T-helper 2 cell treated with Interferon-gamma antibody and Interleukin-4, amounts not matched to agents 100 ng/mL and 5 ng/mL, for 36 hours (primary cell): ENCODE measurements around the gene RAMP1. TPM values are rescaled to one million over a fixed set of nuclear protein-coding genes. Genes with fewer than 3 reads are reported as not detected.

ENCODE experiments used
- intact Hi-C: fragments of 100-400 bp; cut with micrococcal nuclease; formaldehyde crosslinking; loops from one replicate; pipeline ENCODE4 v1.15.1; 2023
- total RNA-seq: library from RNA; stranded (reverse); gene quantifications from 2 replicates; pipeline ENCODE4 v1.2.3, GENCODE V29; 2022

The RAMP1 gene
- total RNA-seq, 1 donor from 2014 or later = 10.5 TPM

DNA sequence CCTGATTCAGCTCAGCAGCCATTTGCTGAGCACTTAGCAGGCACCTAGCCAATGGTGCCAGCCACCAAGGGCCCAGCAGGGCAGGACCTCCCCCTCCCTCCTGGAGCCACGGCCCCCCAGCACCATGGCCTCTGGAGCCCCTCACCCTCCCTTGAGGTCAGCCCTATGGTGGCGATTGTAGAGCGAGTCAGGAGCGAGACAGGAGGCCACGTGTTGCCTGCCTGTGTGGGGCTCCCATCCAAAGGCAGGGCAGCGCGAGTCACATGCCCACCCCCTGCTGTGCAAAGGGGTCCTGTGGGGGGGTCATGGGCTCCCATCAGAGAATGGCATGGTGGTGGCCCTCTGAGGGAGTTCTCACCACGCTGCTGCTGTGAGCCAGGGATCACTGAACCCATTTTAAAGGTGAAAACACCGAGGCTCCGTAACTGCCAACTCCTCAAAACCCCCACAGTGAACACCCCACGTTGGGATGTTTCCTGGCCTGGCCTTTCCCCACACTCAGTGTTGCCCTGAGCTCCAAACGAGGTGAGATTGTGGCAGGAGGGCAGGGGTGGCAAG, 35.6 kb downstream of the RAMP1 start:
- intact Hi-C loops = loop anchor here (10.0 kb wide), 1 partner anchor 220 kb away; no protein-coding TSS in a partner anchor

DNA sequence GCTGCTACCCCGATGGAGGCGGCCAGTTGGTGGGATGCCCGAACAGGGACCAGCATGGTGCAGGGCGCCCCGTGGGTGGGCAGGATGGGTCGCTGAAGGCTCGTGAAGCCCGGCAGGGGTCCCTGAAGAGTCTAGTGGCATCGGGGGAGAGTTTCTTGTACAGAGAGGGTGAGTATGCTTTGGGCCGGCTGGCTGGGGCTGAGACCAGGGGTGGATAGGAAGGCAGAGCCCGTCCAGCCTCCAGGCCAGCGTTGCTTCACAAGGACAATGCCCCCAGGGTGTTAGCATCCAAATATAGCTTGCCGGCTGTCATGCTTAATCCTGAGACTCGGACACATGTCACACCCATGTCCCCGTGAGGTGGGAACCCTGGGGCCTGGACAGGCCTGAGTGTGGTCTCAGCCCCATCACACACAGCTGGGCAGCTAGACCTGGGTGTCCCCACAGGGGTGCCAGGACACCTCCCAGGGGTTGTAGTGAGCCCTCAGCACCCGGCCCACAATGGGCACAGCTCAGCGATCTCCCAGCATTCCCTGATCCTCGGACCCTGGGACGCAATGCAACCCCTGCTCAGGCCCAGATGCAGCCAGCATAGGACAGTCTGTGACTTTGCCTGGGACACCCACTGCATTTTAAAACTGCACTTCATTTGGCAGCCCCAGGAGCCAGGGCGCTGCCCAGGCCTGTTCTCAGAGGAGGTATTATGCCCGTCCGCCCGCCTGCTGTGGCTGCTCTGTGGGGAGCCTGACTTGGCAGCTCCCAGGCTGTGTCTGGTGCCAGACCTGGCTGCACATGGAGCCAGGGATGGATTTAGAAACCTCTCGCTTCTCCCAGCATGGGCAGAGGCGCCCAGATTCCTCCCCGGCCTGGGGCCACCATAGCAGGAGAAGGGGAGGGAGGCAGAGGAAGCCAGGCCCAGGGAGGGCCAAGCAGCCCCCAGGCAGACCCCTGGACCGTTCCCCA, 36.4 kb downstream of the RAMP1 start:
- intact Hi-C loops = loop anchor here (10.0 kb wide), 1 partner anchor 221 kb away; no protein-coding TSS in a partner anchor

DNA sequence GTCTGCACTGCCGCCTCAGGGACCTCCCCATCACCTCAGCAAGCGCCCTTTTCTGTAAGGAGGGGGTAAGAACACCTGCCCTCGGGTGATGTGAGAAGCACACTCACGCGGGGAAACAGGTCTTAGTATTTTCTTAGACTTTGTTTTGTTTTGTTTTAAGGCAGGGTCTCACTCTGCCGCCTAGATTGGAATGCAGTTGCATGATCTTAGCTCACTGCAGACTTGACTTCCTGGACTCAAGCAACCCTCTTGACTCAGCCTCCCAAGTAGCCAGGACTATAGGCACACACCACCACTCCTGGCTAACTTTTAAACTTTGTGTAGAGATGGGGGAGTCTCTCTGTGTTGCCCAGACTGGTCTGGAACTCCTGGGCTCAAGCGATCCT, 37.1 kb downstream of the RAMP1 start:
- intact Hi-C loops = loop anchor here (10.0 kb wide), 1 partner anchor 222 kb away; no protein-coding TSS in a partner anchor

DNA sequence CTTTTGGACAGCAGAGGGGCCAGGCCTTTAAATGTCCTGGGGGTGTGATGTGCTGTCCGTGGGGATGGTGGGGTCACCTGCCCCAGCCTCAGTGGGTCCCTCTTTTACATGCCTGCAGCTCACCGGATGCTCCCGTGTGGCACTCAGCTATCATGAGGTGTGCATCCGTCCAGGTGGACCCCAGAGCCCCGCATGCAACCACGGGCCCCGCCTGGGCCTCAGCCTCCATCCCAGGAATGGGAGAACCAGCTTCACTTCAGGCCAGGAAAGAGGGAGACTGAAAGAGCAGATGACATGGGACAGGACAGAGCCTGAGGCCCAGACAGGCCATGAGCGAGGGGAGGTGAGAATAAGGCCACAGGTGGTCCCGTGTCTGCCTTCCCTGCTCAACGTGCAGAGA, 37.5 kb downstream of the RAMP1 start:
- intact Hi-C loops = loop anchor here (10.0 kb wide), 1 partner anchor 222 kb away; no protein-coding TSS in a partner anchor

GRCh38 chr2:237898057-237898414, 38.6 kb downstream of the RAMP1 start:
- intact Hi-C loops = loop anchor here (1.0 to 10.0 kb wide), 2 partner anchors 70 to 223 kb away; no protein-coding TSS in a partner anchor

DNA sequence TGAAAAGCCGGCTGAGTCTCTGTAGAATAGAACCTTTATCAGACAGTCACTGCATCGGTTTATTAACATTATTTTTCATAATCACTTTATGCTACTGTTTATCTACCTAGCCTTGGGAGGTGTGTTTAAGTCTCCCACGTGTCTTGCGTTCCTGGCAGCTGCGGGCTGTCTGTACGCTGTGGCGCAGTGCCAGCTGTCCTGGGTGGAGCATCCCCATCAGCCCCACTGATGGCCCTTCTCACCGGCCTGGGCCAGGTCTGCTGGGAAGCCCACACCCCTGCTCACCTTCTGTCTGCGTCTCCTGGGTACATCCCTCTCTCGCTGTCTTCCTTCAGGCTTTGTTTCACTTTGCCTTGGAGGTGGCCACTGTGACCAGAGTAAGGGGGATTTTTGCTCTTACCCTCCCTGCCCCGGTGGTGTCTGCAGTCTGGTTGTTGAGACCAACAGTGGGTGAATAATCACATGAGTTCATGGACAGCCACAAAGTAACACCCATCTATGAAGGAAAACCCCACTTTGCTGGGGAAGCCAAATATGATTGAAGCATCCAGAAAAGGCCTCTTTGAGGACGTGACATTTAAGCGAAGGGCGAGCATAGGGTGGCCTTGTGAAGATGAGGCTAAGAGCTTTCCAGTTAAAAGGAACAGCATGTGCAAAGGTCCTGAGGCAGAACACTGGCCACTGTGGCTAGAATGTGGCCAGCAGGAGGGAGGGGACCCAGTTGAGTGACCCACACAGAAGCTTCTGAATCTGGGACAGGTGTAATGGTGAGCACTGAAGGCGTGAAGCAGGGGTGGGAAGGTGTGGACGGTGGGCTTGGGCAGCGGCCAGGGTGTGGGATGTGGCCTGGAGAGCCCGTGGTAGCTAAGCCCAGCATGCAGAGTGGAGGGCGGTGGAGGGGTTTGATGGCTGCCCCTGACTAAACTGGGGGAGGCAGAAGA, 41.7 kb downstream of the RAMP1 start:
- intact Hi-C loops = no loop called here

GRCh38 chr2:237901932-237902850, 42.8 kb downstream of the RAMP1 start:
- intact Hi-C loops = no loop called here

GRCh38 chr2:237904831-237905599, 45.6 kb downstream of the RAMP1 start:
- intact Hi-C loops = no loop called here

GRCh38 chr2:237907144-237907543, 47.7 kb downstream of the RAMP1 start:
- intact Hi-C loops = no loop called here

GRCh38 chr2:237909075-237909695, 49.8 kb downstream of the RAMP1 start:
- intact Hi-C loops = no loop called here

DNA sequence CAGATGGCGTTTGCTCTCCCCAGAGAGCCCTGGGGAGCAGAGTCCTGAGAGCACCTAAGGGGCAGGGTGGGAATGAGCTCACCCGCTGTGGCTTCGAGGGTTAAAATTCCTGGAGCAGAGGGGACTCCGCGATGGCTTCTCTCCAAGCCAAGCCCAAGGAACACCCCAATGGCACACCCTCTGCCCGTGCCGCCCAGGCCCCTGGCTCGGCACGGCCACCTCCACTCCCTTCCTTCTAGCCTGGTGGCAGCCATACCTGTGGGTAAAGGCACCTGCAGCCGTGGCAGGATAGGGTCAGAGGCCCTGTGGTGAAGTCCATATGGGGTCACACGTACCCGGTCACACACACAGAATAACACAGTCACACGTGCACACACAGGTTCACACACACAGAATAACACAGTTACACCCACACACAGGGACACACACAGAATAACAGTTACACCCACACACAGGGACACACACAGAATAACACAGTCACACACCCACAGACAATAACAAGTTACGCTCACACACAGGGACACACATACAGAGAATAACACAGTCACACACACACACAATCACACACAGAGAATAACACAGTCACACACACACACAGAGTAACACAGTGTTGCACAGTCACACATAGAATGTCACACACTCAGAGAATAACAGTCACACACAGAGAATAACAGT, 50.5 kb downstream of the RAMP1 start:
- intact Hi-C loops = no loop called here

GRCh38 chr2:237910576-237911362, 51.3 kb downstream of the RAMP1 start:
- intact Hi-C loops = no loop called here

DNA sequence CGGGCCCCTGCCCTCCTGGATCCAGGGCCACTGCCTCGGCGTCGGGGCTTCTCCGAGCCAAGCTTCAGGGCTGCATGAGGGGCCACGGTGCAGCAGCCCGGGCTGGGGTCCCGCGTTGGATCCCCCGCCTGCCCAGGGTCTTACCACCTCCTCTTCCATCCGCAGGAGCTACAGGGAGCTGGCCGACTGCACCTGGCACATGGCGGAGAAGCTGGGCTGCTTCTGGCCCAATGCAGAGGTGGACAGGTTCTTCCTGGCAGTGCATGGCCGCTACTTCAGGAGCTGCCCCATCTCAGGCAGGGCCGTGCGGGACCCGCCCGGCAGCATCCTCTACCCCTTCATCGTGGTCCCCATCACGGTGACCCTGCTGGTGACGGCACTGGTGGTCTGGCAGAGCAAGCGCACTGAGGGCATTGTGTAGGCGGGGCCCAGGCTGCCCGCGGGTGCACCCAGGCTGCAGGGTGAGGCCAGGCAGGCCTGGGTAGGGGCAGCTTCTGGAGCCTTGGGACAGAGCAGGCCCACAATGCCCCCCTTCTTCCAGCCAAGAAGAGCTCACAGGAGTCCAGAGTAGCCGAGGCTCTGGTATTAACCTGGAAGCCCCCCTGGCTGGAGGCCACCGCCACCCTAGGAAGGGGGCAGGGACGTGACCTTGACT, 52.1 kb downstream of the RAMP1 start:
- intact Hi-C loops = no loop called here

DNA sequence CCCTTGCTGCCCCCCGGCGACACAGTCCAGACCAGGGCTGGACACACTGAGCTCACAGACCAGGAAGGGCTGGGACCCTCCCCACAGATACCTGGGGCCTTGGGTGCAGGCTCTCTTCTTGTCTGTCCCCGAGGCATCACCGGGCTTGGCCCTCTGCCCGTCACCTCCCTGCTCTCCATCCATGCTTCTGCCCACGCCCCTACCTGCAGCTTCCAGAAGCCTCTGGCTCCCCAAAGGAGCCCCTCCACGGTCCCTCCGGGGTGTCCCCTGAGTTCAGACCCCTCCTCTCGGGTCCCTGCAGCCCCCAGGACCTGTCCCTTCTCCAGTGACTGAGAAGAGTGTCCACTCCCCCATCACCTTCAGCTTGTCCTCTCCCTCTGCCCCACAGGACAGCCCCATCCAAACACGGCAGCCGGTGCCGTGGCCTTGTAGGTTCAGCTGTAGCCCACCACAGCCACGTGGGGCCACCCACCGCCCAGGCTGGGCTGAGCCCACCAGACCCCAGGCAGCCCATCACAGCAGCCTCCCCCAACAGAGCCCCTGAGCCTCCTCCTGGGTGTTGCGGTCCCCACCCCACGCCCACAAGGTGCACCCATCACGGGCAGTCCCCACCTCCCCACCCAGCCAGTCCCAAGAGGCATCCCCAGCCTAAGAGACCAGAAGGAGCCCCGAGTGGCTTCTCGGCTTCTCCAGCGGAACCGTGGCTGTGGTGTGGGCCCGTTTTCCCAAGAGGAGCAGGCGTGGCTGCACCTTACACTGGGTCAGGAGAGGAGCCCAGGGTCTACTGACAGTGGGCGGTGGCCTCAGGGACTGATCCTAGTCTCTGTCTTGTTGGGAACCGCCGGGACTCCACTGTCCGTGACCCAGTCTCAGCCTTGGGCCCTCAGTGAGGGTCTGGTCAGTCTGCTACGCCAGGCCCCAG, 53.1 kb downstream of the RAMP1 start:
- intact Hi-C loops = no loop called here

DNA sequence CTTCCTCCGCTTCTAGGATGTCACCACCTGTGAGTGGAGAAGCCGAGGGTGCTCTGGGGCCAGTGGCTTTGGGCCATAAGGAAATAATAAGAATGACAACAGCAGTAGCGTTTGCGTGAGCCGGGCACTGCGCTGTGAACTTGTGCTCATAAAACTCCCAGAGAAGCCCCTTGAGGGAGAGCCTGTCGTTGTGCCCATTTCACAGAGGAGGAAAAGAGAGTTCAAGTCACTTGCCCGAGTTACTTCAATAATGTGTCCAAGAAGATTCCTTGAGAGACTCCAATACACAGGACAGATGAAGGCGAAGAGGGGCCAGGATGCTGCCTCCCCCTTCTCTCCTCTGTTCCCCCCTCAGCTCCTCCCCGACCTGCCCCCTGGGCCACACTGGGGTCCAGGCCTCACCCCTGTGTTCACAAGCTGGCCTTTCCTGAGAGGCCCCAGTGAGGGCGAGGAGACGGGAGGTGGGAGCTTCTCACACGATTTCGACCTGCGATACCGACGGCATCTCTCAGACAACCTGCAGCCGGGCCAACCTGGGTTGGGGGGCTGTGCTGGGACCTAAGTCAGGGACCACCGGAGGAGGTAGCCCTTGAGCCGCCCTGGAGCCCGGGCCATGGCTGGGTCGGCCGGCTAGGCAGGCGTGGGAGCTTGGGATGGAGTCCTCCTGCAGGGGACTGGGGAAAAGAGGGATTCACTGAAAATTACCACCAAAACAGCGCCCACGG, 53.9 kb downstream of the RAMP1 start:
- intact Hi-C loops = no loop called here
